Common myeloid progenitor, CD34-positive (primary cell): Measurements from ENCODE around the gene HUNK.

Experiments used
- CTCF ChIA-PET: fragments of 350-600 bp; sonication (Branson Sonifier 250); formaldehyde crosslinking; loops from one replicate; lab custom pipeline; 2021; ENCODE audit warnings: antibody characterized with exemption; lab: Charles Lee
- POLR2A ChIA-PET: fragments of 350-600 bp; sonication (Branson Sonifier 250); formaldehyde crosslinking; loops from one replicate; lab custom pipeline; 2021; ENCODE audit warnings: antibody characterized with exemption; lab: Charles Lee
- DNase-seq, 3 donors: peaks; one replicate each; pipeline versions ENCODE4 v3.0.0 to v3.0.0-alpha.2; 2013
- H3K27ac ChIP-seq, 2 experiments: 1 replicate in 1 of 2; 2 replicates in 1 of 2; pipeline ENCODE4 v1.7.0; 2013; ENCODE audit warnings: inconsistent platforms in 2 of 2, low read length in 2 of 2, mild to moderate bottlenecking in 2 of 2, low read depth in 1 of 2, moderate library complexity in 1 of 2; ENCODE audit not compliant: severe bottlenecking in 2 of 2, insufficient read depth in 1 of 2, poor library complexity in 1 of 2
- H3K27me3 ChIP-seq, 5 experiments: replicated peaks in 2 of 5; 1 replicate in 3 of 5; 2 replicates in 2 of 5; pipeline versions ENCODE4 v1.6.1 to v1.7.0; 2013; ENCODE audit warnings: low read length in 4 of 5, mild to moderate bottlenecking in 2 of 5, moderate library complexity in 2 of 5, inconsistent platforms in 1 of 5; ENCODE audit not compliant: insufficient read depth in 5 of 5, control insufficient read depth in 4 of 5
- H3K36me3 ChIP-seq, 4 experiments: 1 replicate in 2 of 4; 2 replicates in 2 of 4; pipeline versions ENCODE4 v1.6.1 to v1.7.0; 2013; ENCODE audit warnings: low read length in 3 of 4, control low read depth in 1 of 4, mild to moderate bottlenecking in 1 of 4; ENCODE audit not compliant: control insufficient read depth in 4 of 4, insufficient read depth in 4 of 4
- H3K4me1 ChIP-seq, 4 experiments: 1 replicate in 3 of 4; 2 replicates in 1 of 4; pipeline versions ENCODE4 v1.6.1 to v1.7.1; 2013; ENCODE audit warnings: low read length in 3 of 4, mild to moderate bottlenecking in 3 of 4, control low read depth in 1 of 4, inconsistent platforms in 1 of 4, moderate library complexity in 1 of 4; ENCODE audit not compliant: control insufficient read depth in 4 of 4, insufficient read depth in 4 of 4; ENCODE audit errors: control extremely low read depth in 1 of 4
- H3K4me3 ChIP-seq, 7 experiments: 1 replicate in 4 of 7; 2 replicates in 3 of 7; pipeline versions ENCODE4 v1.5.1 to v1.7.0; 2013; ENCODE audit warnings: mild to moderate bottlenecking in 7 of 7, low read length in 6 of 7, moderate library complexity in 6 of 7, inconsistent platforms in 2 of 7, low read depth in 2 of 7, control low read depth in 1 of 7; ENCODE audit not compliant: insufficient read depth in 4 of 7, control insufficient read depth in 1 of 7; ENCODE audit errors: extremely low read depth in 1 of 7
- H3K9me3 ChIP-seq, 5 experiments: 1 replicate in 4 of 5; 2 replicates in 1 of 5; pipeline versions ENCODE4 v1.6.1 to v1.7.1; 2013; ENCODE audit warnings: low read length in 4 of 5, mild to moderate bottlenecking in 2 of 5, inconsistent platforms in 1 of 5, low read depth in 1 of 5, moderate library complexity in 1 of 5; ENCODE audit not compliant: control insufficient read depth in 4 of 5, insufficient read depth in 2 of 5; ENCODE audit errors: control extremely low read depth in 1 of 5
- WGBS: methylation state at CpG from one replicate; pipeline ENCODE4 v1.1.5; 2013; ENCODE audit not compliant: insufficient coverage; 5-methylcytosine and 5-hydroxymethylcytosine counted together

HUNK gene

DNA sequence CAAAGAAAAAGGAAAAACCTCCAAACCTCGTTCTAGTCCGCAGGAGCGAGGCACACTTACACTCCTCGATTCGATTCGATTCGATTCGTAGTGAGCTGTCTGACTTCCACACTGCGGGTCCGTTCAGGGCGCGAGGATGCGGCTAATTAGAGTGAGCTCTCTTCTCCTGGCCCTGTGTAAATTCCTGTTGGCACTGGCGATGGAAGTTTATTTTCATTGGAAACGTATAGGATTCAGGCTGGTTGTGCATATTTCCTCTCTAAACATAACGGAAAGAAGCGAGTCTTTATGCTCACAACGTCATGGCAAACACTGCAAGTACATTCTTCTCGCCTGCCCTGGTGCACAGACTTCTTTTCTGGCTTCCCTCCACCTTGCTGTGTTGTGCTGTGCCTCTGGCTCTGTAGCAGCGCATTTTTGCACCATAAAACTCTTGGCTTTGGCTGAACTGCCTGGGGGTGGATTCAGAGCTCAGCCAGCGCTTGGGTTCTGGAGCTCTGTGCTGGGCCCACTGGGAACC is 2.7 kb downstream of the HUNK start:
- Histone ChIP-seq H3K27ac (no peak overlapping the region), H3K4me3 (no peak overlapping the region), H3K36me3 (no peaks in the 10 kb centered on the region), H3K9me3 (no peaks in the 10 kb centered on the region), H3K4me1 (peaks cover 0 to 20% (median 16%) of the 10 kb centered on the region in 4 experiments), H3K27me3 (peaks cover 16 to 79% (median 30%) of the 10 kb centered on the region in 5 experiments)
- POLR2A ChIA-PET = interaction anchor here (0.6 kb wide), 1 partner anchor 435 kb away, joined by 3 read pairs; no protein-coding TSS in a partner anchor
- DNase-seq = no peak
- CTCF ChIA-PET = interaction anchor here (0.6 to 1.7 kb wide), 2 partner anchors 14 to 398 kb away, joined by 3 to 5 read pairs; no protein-coding TSS in a partner anchor
- WGBS = 95% methylated on average over 21 of the region's 21 CpGs

DNA sequence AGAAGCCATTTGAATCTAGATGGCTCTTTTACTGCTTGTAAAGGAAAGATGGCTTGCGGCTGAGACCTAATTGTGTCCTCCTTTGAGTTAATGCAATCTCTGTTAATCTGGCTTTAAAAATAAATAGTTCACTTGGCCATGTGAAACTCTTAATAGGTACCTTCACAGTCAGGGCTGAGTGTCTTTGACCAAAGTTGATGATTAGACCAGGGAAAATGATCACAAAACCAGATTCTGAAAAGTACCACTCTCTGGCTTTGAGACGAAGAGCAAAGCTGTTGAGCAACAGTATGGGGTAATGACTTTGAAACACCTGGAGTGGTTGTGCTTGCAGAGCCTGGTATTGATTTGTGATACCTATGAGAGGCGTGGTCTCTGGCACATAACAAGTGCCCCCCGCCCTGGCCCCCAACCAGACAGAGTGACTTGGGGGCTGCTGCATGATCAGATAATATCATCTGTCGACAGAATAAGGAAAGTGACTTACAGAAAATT is 4.7 kb downstream of the HUNK start:
- peaks cover 0 to 15% (median 13%) of the 10 kb centered on the region in 4 experiments for H3K4me1 ChIP-seq
- no peak overlapping the region for H3K27ac ChIP-seq
- WGBS = 94% methylated on average over 5 of the region's 5 CpGs
- H3K36me3 ChIP-seq = no peaks in the 10 kb centered on the region
- ChIA-PET POLR2A (no interaction called here), CTCF (interaction anchor here (0.8 kb wide), 1 partner anchor 19 kb away, joined by 3 read pairs; no protein-coding TSS in a partner anchor)
- no peak for DNase-seq
- H3K9me3 ChIP-seq = no peaks in the 10 kb centered on the region
- H3K27me3 ChIP-seq = peaks cover 10 to 76% (median 24%) of the 10 kb centered on the region in 5 experiments
- H3K4me3 ChIP-seq = no peak overlapping the region

- no peaks in the 10 kb centered on the region for H3K9me3 ChIP-seq
- WGBS = 93% methylated on average over 2 of the region's 2 CpGs
- no peaks in the 10 kb centered on the region for H3K36me3 ChIP-seq
- POLR2A ChIA-PET = no interaction called here
- H3K27ac ChIP-seq = no peak overlapping the region
- no peak for DNase-seq
- H3K27me3 ChIP-seq = peaks cover 10 to 65% (median 24%) of the 10 kb centered on the region in 5 experiments
- CTCF ChIA-PET = no interaction called here
- H3K4me1 ChIP-seq = peaks cover 0 to 3% (median 1%) of the 10 kb centered on the region in 4 experiments
- H3K4me3 ChIP-seq = no peak overlapping the region
These were observed 6.0 kb downstream of the HUNK start for GRCh38 chr21:31878831-31879230.

DNA sequence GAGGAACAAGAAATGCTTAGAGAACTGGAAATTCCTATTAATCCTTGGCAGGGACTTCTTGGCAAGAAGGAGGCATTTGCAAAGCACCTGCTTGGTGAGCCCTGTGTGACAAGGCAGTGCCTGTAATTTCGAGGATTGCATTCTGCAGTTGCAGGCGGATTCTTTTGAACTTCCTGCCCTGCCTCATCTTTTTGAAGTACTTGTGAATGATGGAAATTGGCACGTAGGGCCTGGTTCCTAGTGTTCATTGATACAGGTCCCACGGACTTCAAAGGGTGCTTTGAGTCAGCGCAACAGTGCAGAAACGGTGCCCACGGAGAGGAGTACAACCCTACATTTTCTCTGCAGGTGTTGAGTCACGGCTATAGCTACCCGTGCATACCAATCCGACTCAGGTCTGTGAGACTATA is 6.4 kb downstream of the HUNK start:
- no peaks in the 10 kb centered on the region for H3K36me3 ChIP-seq
- H3K27ac ChIP-seq = no peak overlapping the region
- ChIA-PET CTCF (no interaction called here), POLR2A (interaction anchor here (0.7 kb wide), 1 partner anchor 380 kb away, joined by 3 read pairs; no protein-coding TSS in a partner anchor)
- no peaks in the 10 kb centered on the region for H3K9me3 ChIP-seq
- H3K27me3 ChIP-seq = peaks cover 10 to 62% (median 24%) of the 10 kb centered on the region in 5 experiments
- DNase-seq = no peak
- H3K4me3 ChIP-seq = no peak overlapping the region
- H3K4me1 ChIP-seq = no peaks in the 10 kb centered on the region
- 85% methylated on average over 9 of the region's 10 CpGs for WGBS

DNA sequence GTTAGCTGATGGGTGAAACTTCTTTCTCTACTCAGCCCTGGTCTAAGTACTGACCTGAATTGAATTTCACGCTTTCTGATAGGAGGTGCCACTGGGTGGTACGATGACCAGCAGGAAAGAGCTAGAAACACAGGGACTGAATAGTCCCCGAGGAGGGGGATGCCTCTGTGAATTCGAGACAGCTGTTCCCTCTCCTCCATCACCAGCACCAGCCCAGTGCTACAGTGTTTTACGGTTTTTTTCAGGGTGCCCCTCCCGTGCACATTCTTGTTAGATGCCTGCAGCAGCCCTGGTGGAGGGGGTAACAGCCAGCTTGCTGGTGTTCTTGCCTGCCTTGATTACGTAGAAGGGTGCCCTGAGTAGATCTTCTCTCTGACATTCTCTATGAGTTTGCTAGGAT is 7.1 kb downstream of the HUNK start:
- no peaks in the 10 kb centered on the region for H3K9me3 ChIP-seq
- ChIA-PET CTCF (no interaction called here), POLR2A (interaction anchor here (0.7 kb wide), 1 partner anchor 379 kb away, joined by 3 read pairs; no protein-coding TSS in a partner anchor)
- H3K27ac ChIP-seq = no peak overlapping the region
- no peaks in the 10 kb centered on the region for H3K36me3 ChIP-seq
- H3K27me3 ChIP-seq = peaks cover 10 to 56% (median 19%) of the 10 kb centered on the region in 5 experiments
- no peak for DNase-seq
- H3K4me3 ChIP-seq = no peak overlapping the region
- WGBS = 82% methylated on average over 4 of the region's 7 CpGs
- H3K4me1 ChIP-seq = no peaks in the 10 kb centered on the region

DNA sequence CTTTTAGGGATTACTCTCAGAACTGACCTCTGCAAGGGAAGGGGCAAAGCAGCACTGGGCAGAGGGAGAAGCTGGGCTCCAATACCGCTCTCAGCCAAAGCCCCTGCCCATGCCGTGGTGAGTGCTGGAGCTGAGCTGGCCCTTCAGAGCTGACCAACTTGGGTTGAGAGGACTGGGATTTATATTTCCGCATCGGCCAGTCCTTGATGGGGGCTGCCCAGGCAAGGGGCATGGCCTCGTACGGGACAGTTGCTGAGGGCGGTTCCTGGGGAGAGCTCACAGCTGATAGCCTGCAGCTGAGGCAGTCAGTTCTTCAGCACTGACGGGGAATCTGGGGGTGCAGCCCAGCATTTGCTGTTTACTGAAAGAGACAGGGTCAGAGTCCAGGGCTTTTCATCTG is 8.0 kb downstream of the HUNK start:
- Histone ChIP-seq H3K9me3 (no peaks in the 10 kb centered on the region), H3K27ac (no peak overlapping the region), H3K4me1 (no peaks in the 10 kb centered on the region), H3K36me3 (no peaks in the 10 kb centered on the region), H3K27me3 (peaks cover 10 to 47% (median 14%) of the 10 kb centered on the region in 5 experiments), H3K4me3 (no peak overlapping the region)
- WGBS = 96% methylated on average over 8 of the region's 8 CpGs
- ChIA-PET CTCF (no interaction called here), POLR2A (no interaction called here)
- no peak for DNase-seq

DNA sequence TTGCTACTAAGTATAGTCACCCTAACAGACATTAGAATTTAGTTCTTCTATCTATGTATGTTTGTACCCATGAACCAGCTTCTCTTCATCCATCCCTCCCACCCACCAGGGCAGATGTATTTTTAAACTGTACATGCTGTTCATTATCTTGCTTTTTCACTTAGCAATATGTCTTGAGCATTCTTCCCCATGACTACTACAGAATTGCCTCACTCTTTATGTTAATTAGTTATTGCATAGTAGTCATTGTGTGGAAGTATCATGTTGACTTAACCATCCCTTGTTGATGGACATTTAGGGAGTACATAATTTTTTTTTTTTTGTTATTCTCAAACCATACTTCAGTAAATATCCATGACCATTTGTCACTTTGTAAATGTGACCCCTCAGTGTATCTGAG is 9.9 kb downstream of the HUNK start:
- CTCF ChIA-PET = no interaction called here
- POLR2A ChIA-PET = no interaction called here

More for the DNA sequence above, 9.9 kb downstream of the HUNK start:
- DNase-seq = no peak
- H3K9me3 ChIP-seq = no peaks in the 10 kb centered on the region
- no peaks in the 10 kb centered on the region for H3K4me1 ChIP-seq
- H3K27ac ChIP-seq = no peak overlapping the region
- H3K36me3 ChIP-seq = no peaks in the 10 kb centered on the region
- H3K27me3 ChIP-seq = peaks cover 3 to 36% (median 4%) of the 10 kb centered on the region in 5 experiments
- no peak overlapping the region for H3K4me3 ChIP-seq
